K562 (cell line): Measurements from ENCODE around the gene FASTKD2. TPM values are rescaled to one million over a fixed set of nuclear protein-coding genes. Genes with fewer than 3 reads are reported as not detected.

ENCODE experiments used
- ATAC-seq: fragments of 200-7000 bp; cut with Tn5 transposase; 3 replicates; pipeline ENCODE4 v1.9.1; 2020; ENCODE audit warnings: moderate library complexity
- BruUV-seq: library from RNA; stranded (reverse); fragments of 400-500 nt; replicated peaks from 2 replicates; lab custom pipeline; 2021; lab: Mats Ljungman, UMichigan
- CTCF ChIA-PET: fragments of 300-600 bp; formaldehyde crosslinking; extraction: SDS; loops from one replicate; lab custom pipeline; 2021; ENCODE audit warnings: low intra/inter-chr PET ratio; lab: Yijun Ruan, JAX
- POLR2A ChIA-PET: fragments of 300-600, 350-650 bp; sonication (Branson Sonifier 250); formaldehyde crosslinking; extraction: SDS; loops from one replicate; lab custom pipeline; 2021; ENCODE audit warnings: antibody characterized with exemption, inconsistent platforms; lab: Yijun Ruan, JAX
- DNase-seq, 4 experiments: peaks; one replicate each; pipeline versions ENCODE4 v3.0.0 to v3.0.0-alpha.2; 2011 to 2018; ENCODE audit warnings: low spot score in 3 of 4, mixed read lengths in 3 of 4; ENCODE audit errors: extremely low read depth in 1 of 4
- FAIRE-seq: peaks from 2 replicates; lab custom pipeline; 2011; peaks lifted over from hg19 to GRCh38; lab: Jason Lieb, UNC
- H2AFZ ChIP-seq: 2 replicates; pipeline ENCODE4 v1.6.0; 2011; ENCODE audit warnings: low read depth, low read length, control low read depth, inconsistent platforms
- H3K27ac ChIP-seq: fragments of 200-600 bp; 3 replicates; pipeline ENCODE4 v1.8.0; 2011; ENCODE audit warnings: low read depth, mild to moderate bottlenecking, control low read depth, inconsistent platforms, low read length, moderate library complexity, mixed read lengths; ENCODE audit errors: extremely low read depth
- H3K27me3 ChIP-seq, 2 experiments: fragments of 300-600 bp in 1 of 2; 2 replicates in 1 of 2; 3 replicates in 1 of 2; pipeline versions ENCODE4 v1.6.0 to v1.8.0; 2011; ENCODE audit warnings: inconsistent platforms in 2 of 2, low read length in 2 of 2, mild to moderate bottlenecking in 1 of 2, mixed read lengths in 1 of 2, moderate library complexity in 1 of 2; ENCODE audit not compliant: control insufficient read depth in 2 of 2, insufficient read depth in 2 of 2
- H3K36me3 ChIP-seq: fragments of 300-600 bp; 3 replicates; pipeline ENCODE4 v1.8.0; 2011; ENCODE audit warnings: mild to moderate bottlenecking, low read length, inconsistent platforms; ENCODE audit not compliant: control insufficient read depth, insufficient read depth
- H3K4me1 ChIP-seq, 2 experiments: fragments of 200-600 bp in 1 of 2; replicated peaks in 1 of 2; 2 replicates in 1 of 2; 3 replicates in 1 of 2; pipeline versions ENCODE4 v1.5.1 to v1.8.0; 2011; ENCODE audit warnings: inconsistent platforms in 2 of 2, low read length in 2 of 2, mild to moderate bottlenecking in 1 of 2, mixed read lengths in 1 of 2, moderate library complexity in 1 of 2; ENCODE audit not compliant: control insufficient read depth in 2 of 2, insufficient read depth in 2 of 2
- H3K4me2 ChIP-seq: 2 replicates; pipeline ENCODE4 v1.6.1; 2011; ENCODE audit warnings: low read length, control low read depth, inconsistent platforms, mixed read lengths; ENCODE audit not compliant: insufficient read depth
- H3K4me3 ChIP-seq: fragments of 200-600 bp; sonication (generic), shearing (Covaris generic); 2 replicates; pipeline ENCODE4 v1.5.1; 2016; ENCODE audit warnings: control low read depth, inconsistent platforms
- H3K79me2 ChIP-seq: fragments of 200-600 bp; 3 replicates; pipeline ENCODE4 v1.8.0; 2011; ENCODE audit warnings: low read length, inconsistent platforms; ENCODE audit not compliant: control insufficient read depth, insufficient read depth
- H3K9ac ChIP-seq, 2 experiments: 2 replicates each; pipeline versions ENCODE4 v1.6.0 to v1.6.1; 2011; ENCODE audit warnings: low read depth in 2 of 2, low read length in 2 of 2, control low read depth in 1 of 2, inconsistent platforms in 1 of 2, mild to moderate bottlenecking in 1 of 2, mixed read lengths in 1 of 2; ENCODE audit not compliant: insufficient read depth in 1 of 2
- H3K9me1 ChIP-seq: one replicate; pipeline ENCODE4 v1.6.0; 2011; ENCODE audit warnings: inconsistent platforms, mild to moderate bottlenecking, low read length, moderate library complexity; ENCODE audit not compliant: control insufficient read depth, insufficient read depth
- H3K9me3 ChIP-seq: replicated peaks from 2 replicates; pipeline ENCODE4 v1.5.1; 2011; ENCODE audit warnings: low read depth, low read length, inconsistent platforms; ENCODE audit not compliant: control insufficient read depth, insufficient read depth
- H4K20me1 ChIP-seq: replicated peaks from 2 replicates; pipeline ENCODE4 v1.6.1; 2011; ENCODE audit warnings: low read length, inconsistent platforms, mixed read lengths; ENCODE audit not compliant: control insufficient read depth, insufficient read depth
- EP400 ChIP-seq: fragments of 450-650 bp; IDR thresholded peaks from 2 replicates; pipeline ENCODE4 v1.6.1; 2017; ENCODE audit warnings: antibody characterized with exemption, mild to moderate bottlenecking, moderate library complexity
- ESRRA ChIP-seq: fragments of 450-650 bp; IDR thresholded peaks from 2 replicates; pipeline ENCODE4 v1.6.1; 2014; ENCODE audit warnings: low read depth, mild to moderate bottlenecking, moderate library complexity, borderline replicate concordance
- FOXA1 ChIP-seq: fragments of 450-650 bp; IDR thresholded peaks from 2 replicates; pipeline ENCODE4 v1.6.1; 2016; ENCODE audit warnings: mild to moderate bottlenecking, borderline replicate concordance
- FOXP1 ChIP-seq: sonication (generic); formaldehyde crosslinking; IDR thresholded peaks from 2 replicates; pipeline ENCODE4 v1.8.0; 2022; ENCODE audit warnings: mild to moderate bottlenecking, missing genetic modification reagents
- MTA1 ChIP-seq: fragments of 450-650 bp; IDR thresholded peaks from 2 replicates; pipeline ENCODE4 v1.6.1; 2017; ENCODE audit warnings: borderline replicate concordance
- NFE2L1 ChIP-seq: fragments of 450-650 bp; IDR thresholded peaks from 2 replicates; pipeline ENCODE4 v1.6.1; 2016; ENCODE audit warnings: missing genetic modification characterization, low read depth, mild to moderate bottlenecking, missing compliant biosample characterization, moderate library complexity, borderline replicate concordance
- SLC30A9 ChIP-seq: fragments of 250-450 bp; sonication (Bioruptor Pico); IDR thresholded peaks from 2 replicates; pipeline ENCODE4 v1.8.0; 2022; ENCODE audit warnings: mild to moderate bottlenecking, moderate library complexity
- STAT5B ChIP-seq: fragments of 250-450 bp; sonication (Bioruptor Pico); IDR thresholded peaks from 2 replicates; pipeline ENCODE4 v1.8.0; 2021; ENCODE audit warnings: mild to moderate bottlenecking, inconsistent platforms
- ZHX1 ChIP-seq: fragments of 150-350 bp; conservative IDR thresholded peaks from 2 replicates; pipeline ENCODE4 v1.6.1; 2014; ENCODE audit warnings: low read length
- ZNF146 ChIP-seq: IDR thresholded peaks from one replicate; pipeline ENCODE4 v1.6.1; 2018; ENCODE audit warnings: missing compliant biosample characterization; ENCODE audit not compliant: unreplicated experiment
- ZNF507 ChIP-seq: conservative IDR thresholded peaks from 2 replicates; pipeline ENCODE4 v1.6.1; 2017; ENCODE audit warnings: missing genetic modification characterization, missing compliant biosample characterization
- WGBS: fragments of 100-300 bp; shearing (Covaris generic); methylation state at CpG from one replicate; pipeline ENCODE4 v1.1.6; 2016; ENCODE audit warnings: low coverage, mixed read lengths; ENCODE audit not compliant: insufficient coverage; ENCODE audit errors: missing lambda C conversion rate; 5-methylcytosine and 5-hydroxymethylcytosine counted together
- in situ Hi-C: fragments of 300-500 bp; cut with MboI; formaldehyde crosslinking; loops from 4 replicates; pipeline ENCODE4 v1.15.0; 2018; ENCODE audit warnings: inconsistent platforms, mixed read lengths
- intact Hi-C: fragments of 100-400 bp; cut with micrococcal nuclease; formaldehyde crosslinking; loops from 2 replicates; pipeline ENCODE4 v1.14.2; 2022
- polyA plus RNA-seq, 8 experiments: library from polyadenylated mRNA; depleted of rRNA in 4 of 8; stranded (reverse) in 5 of 8; unstranded in 3 of 8; fragments of >200 nt; fragmentation: Nextera tagmentation in 2 of 8; fragmentation: Illumina TruSeq in 1 of 8; extraction: Ambion mirVana in 2 of 8; extraction: Trizol in 1 of 8; gene quantifications; 2 replicates each; pipeline versions ENCODE4 v1.2.1 to v1.2.3, GENCODE V29; 2011 to 2014; ENCODE audit warnings: inconsistent platforms in 1 of 8, missing spikeins in 1 of 8
- total RNA-seq, 7 experiments: library from RNA; depleted of rRNA in 6 of 7; stranded (reverse); fragments of >200 nt in 6 of 7; fragmentation: Illumina TruSeq in 2 of 7; extraction: Trizol in 2 of 7; gene quantifications; 2 replicates each; pipeline versions ENCODE4 v1.2.1 to v1.2.3, GENCODE V29; 2011 to 2021; ENCODE audit warnings: low replicate concordance in 1 of 7
- TF ChIP-seq, protein P1 (sequence below): sonication (generic); formaldehyde crosslinking; IDR thresholded peaks from 2 replicates; pipeline ENCODE4 v1.8.1; 2023; ENCODE audit warnings: mild to moderate bottlenecking, missing genetic modification reagents

FASTKD2 gene
- total and polyA plus RNA-seq, 9 of the 15 experiments (the other 6 are each of a cell fraction or from before 2014, with no cell fraction given): 20.8 to 90.6 (median 39.1) TPM

DNA sequence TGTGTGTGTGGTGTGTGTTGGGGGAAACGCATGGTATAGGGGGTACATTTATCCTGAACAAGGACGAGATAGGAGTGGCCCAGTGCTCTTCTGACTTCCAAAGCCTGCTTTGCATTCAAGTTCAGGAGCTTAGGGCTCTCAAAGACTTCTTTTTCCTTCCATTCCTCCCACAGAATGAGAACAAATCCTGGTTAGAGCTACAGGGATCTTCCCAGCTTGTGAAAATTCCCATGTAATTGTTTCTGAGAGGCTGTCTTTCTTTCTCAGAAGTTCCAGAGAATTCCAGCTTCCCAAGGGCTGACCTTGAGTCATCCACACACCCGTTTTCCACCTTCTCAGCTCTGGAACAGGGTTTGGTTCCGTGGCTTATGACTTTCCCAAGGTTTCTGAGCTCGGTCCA lies 38.9 kb downstream of the FASTKD2 start:
- Histone ChIP-seq H2AFZ (no peak overlapping the region), H3K4me3 (no peak overlapping the region), H3K79me2 (no peaks in the 10 kb centered on the region), H3K27me3 (no peaks in the 10 kb centered on the region)
- no peak for TF ChIP-seq FOXP1 (CRISPR knock-in tag)
- TF ChIP-seq FOXA1: no peak
- TF ChIP-seq ZNF507: no peak
- TF ChIP-seq STAT5B (CRISPR knock-in tag): no peak
- TF ChIP-seq EP400: no peak
- no peak for TF ChIP-seq MTA1
- TF ChIP-seq, protein P1, sequence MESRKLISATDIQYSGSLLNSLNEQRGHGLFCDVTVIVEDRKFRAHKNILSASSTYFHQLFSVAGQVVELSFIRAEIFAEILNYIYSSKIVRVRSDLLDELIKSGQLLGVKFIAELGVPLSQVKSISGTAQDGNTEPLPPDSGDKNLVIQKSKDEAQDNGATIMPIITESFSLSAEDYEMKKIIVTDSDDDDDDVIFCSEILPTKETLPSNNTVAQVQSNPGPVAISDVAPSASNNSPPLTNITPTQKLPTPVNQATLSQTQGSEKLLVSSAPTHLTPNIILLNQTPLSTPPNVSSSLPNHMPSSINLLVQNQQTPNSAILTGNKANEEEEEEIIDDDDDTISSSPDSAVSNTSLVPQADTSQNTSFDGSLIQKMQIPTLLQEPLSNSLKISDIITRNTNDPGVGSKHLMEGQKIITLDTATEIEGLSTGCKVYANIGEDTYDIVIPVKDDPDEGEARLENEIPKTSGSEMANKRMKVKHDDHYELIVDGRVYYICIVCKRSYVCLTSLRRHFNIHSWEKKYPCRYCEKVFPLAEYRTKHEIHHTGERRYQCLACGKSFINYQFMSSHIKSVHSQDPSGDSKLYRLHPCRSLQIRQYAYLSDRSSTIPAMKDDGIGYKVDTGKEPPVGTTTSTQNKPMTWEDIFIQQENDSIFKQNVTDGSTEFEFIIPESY (CRISPR knock-in tag): no peak
- TF ChIP-seq ZHX1: no peak
- TF ChIP-seq SLC30A9 (CRISPR knock-in tag): no peak
- no peak for TF ChIP-seq ESRRA
- TF ChIP-seq ZNF146 (CRISPR knock-in tag): no peak
- no peak for TF ChIP-seq NFE2L1 (tag)
- TF ChIP-seq, all 486 proteins: peak for 0
- ATAC-seq (no peak), FAIRE-seq (no peak), DNase-seq (no peak)
- in situ Hi-C loops: no loop called here
- ChIA-PET CTCF (no interaction called here), POLR2A (interaction anchor here (0.7 kb wide), 1 partner anchor 15 kb away, joined by 3 read pairs; no protein-coding TSS in a partner anchor)
- 18% methylated on average over 3 of the region's 5 CpGs for WGBS
- Histone ChIP-seq H3K4me1 (no peaks in the 10 kb centered on the region), H3K9ac (no peak overlapping the region), H3K36me3 (no peaks in the 10 kb centered on the region), H3K9me1 (no peaks in the 10 kb centered on the region), H3K27ac (no peak overlapping the region), H3K9me3 (no peaks in the 10 kb centered on the region), H4K20me1 (no peaks in the 10 kb centered on the region), H3K4me2 (no peak overlapping the region)
- no TSS peak for BruUV-seq
- intact Hi-C loops: loop anchor here (5.0 to 10.0 kb wide), 2 partner anchors 183 to 930 kb away; no protein-coding TSS in a partner anchor
